GM11168 (cell line): Measurements from ENCODE around the gene THAP11.
"Not testable (repeated sequence)": the region's sequence is repeated elsewhere in the genome, so short reads cannot be mapped to it uniquely, and the experiment has no call there.

Source experiments
- in situ Hi-C: fragments of 300-500 bp; cut with MboI; formaldehyde crosslinking; loops from one replicate; pipeline ENCODE4 v1.12.0; 2022; ENCODE audit warnings: low sequenced_read_pairs; ENCODE audit not compliant: unreplicated experiment

THAP11 gene

DNA sequence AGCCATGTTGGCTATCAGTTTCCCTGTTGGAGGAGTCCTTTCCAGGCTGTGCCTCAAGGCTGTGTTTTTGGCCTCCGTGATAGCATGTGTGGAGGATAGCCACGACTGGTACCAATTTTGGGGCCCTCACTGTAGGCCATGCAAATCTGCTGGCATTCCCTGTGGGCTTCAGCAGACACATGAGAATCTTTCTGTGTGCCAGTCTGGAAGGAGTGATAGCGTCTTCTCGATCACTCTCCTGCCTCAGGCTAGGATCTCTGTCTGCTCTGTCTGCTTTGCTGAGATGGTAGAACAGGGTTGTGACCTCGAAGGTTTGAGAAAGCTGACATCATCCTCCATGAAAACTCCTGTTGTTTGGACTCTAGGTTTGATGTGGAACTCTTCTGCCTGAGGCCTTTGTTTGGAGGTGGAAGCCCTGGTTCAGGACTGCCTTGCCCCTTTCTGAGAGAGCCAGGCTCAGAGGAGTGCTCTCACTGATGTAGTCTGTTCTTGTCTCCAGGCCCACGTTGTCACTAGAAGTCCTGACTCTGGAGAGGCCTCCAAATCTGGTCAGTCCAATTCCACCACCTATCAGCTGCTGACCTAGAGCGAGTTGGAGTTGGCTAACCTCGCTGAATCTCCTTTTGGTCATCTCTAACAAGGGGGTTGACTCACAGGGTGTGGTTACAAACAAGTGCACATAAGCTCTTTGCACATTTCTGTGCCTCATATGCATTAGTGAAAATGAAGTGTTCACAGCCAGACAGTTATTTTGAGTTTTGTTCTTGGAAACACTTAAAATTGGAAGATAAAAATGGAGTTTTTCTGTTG, 18.7 kb downstream of the THAP11 start:
- in situ Hi-C loops = no loop called here

- in situ Hi-C loops = no loop called here
Observed at GRCh38 chr16:67861877-67862276, 19.8 kb downstream of the THAP11 start.

GRCh38 chr16:67862623-67863583, 20.8 kb downstream of the THAP11 start:
- in situ Hi-C loops = no loop called here

GRCh38 chr16:67864044-67864443, 21.9 kb downstream of the THAP11 start:
- in situ Hi-C loops = not testable (repeated sequence)

DNA sequence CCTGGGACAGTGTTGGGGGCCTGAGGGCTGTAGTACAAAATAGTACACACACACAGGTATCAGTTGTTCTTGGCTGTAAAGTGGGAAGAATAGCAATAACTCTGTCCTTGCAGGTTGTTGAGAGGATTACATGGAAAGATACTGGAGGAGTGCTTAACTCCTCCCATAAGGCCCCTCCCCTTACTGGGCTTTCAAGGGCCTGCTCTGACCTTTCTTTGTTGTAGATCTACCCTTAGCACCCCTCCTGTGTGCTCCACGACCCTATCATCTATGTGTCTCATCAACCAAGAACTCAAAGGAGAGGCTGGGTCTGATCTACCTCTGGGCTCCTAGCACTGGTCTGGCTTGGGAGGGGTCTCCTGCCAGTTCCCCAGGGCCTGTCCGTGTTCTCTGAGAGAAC, 22.5 kb downstream of the THAP11 start:
- in situ Hi-C loops = no loop called here

GRCh38 chr16:67865318-67865717, 23.2 kb downstream of the THAP11 start:
- in situ Hi-C loops = no loop called here

DNA sequence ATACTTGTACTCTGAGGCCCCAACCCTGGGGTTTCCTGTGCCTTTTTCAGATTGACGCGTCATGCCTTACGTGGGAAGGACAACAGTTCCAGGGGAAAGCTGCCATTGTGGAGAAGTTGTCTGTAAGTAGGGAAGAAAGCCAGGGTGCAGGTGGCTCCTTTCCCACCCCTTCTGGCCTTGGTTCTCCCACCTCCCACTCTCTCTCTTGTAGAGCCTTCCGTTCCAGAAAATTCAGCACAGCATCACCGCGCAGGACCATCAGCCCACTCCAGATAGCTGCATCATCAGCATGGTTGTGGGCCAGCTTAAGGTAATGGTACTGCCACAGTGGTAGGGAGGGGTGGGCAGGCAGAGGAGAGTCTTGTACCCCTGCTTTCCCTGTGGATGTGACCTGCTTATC, 26.2 kb downstream of the THAP11 start:
- in situ Hi-C loops = no loop called here

- in situ Hi-C loops = no loop called here
Observed at GRCh38 chr16:67869653-67870052, 27.5 kb downstream of the THAP11 start.

- in situ Hi-C loops = no loop called here
Observed at GRCh38 chr16:67871256-67871655, 29.1 kb downstream of the THAP11 start.

- in situ Hi-C loops = no loop called here
Observed at GRCh38 chr16:67872131-67872630, 30.1 kb downstream of the THAP11 start.

- in situ Hi-C loops = no loop called here
Observed at GRCh38 chr16:67872631-67873434, 30.7 kb downstream of the THAP11 start, which contains the start of gene EDC4. Gene EDC4 (plus strand): TSS chr16:67873052. CDS start chr16:67873262, 210 bp downstream.

DNA sequence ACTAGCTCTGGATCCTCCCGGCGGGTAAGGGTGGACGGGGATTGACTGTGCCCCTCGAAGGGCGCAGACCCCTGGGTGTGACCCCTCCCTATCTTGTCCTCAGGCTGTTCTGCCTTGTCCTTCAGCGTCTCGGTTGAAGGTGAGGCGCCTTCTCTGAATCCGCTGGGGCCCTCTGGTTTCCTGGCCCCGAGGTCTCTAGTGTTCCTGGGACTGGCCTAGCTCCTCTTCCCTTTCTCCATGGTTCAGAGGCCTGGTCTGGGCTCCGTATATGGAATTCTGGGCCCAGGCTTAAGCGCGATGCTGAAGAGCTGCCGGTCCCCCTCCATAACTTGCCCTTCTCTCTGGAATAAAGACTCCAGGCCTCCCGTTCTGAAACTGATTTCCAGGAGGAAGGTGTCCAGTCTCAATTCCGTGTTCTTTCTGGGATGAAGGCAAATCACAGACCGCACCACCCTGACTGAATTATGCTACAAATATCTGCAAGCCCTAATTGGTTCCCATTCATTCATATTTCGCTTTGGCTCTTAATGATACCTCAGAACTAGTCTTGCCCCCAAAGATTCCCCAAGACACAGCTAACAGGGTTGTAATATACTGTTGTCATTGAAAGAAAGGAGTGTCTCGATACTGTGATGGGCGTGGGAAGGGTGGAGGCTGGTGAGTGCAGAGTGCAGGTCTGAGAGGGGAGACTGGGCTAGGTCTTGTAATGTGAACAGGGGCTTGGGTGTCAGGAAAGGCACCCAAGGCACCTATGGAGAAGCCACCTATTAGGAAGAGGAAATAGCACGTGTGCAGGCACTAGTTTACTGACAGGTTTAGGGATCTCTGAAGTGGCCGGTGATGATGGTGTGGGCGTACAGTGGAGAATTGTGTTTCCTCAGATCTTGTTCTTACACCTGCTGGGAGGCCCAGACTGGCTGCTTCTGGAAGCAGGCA, 31.6 kb downstream of the THAP11 start:
- in situ Hi-C loops = no loop called here

DNA sequence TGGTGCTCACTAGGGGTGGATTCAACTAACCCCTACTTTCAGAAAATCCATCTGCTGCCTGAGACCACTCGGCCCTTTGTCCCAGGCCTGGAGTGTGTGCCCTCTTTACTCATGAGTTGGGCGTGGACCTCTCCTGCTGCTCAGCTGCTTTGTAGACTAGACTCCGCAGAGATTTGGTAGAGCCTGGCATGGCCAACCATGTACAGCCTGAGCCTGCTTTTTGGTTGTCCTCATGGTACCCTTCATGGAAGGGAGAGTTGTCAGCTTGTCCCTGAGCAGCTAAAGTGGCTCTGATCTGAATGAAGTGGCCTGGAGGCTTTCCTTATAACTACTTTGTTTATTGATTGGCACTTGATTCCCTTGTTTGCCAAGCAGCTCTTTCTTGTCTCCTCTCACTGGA, 32.3 kb downstream of the THAP11 start:
- in situ Hi-C loops = no loop called here

GRCh38 chr16:67877064-67877463, 34.9 kb downstream of the THAP11 start:
- in situ Hi-C loops = no loop called here

- in situ Hi-C loops = no loop called here
Observed at GRCh38 chr16:67878232-67878631, 36.1 kb downstream of the THAP11 start.

- in situ Hi-C loops = no loop called here
Observed at GRCh38 chr16:67878846-67879245, 36.7 kb downstream of the THAP11 start.

DNA sequence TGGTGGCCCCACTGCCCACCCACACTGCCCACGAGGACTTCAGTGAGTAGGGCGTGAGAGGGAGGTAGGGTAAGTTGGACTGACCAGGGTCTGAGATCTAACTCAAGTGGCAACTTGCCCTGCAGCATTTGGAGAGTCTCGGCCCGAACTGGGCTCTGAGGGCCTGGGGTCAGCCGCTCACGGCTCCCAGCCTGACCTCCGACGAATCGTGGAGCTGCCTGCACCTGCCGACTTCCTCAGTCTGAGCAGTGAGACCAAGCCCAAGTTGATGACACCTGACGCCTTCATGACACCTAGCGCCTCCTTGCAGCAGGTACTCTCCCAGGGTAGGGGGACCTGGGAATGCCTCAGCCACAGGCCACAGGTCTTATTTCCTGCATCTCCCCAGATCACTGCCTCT, 37.3 kb downstream of the THAP11 start:
- in situ Hi-C loops = no loop called here

GRCh38 chr16:67879936-67880335, 37.8 kb downstream of the THAP11 start:
- in situ Hi-C loops = no loop called here

DNA sequence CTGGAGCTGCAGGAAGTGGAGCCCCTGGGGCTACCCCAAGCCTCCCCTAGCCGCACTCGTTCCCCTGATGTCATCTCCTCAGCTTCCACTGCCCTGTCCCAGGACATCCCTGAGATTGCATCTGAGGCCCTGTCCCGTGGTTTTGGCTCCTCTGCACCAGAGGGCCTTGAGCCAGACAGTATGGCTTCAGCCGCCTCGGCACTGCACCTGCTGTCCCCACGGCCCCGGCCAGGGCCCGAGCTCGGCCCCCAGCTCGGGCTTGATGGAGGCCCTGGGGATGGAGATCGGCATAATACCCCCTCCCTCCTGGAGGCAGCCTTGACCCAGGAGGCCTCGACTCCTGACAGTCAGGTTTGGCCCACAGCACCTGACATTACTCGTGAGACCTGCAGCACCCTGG, 38.5 kb downstream of the THAP11 start:
- in situ Hi-C loops = no loop called here
